ENCODE measurements around the gene LRGUK.

GRCh38 chr7:134196439-134196838 lies 69.3 kb downstream of the LRGUK start:
- no peak for TF ChIP-seq EZH2phosphoT487 (IDR thresholded peaks at IDR 0.05; ENCODE audit: unreplicated experiment)
- TF ChIP-seq CTCF (conservative IDR thresholded peaks at IDR 0.05; ENCODE audit: low read depth in 2 of 2): no peak
- no peak for TF ChIP-seq REST (IDR thresholded peaks at IDR 0.05; ENCODE audit: unreplicated experiment)
- TF ChIP-seq EZH2 (IDR thresholded peaks at IDR 0.05; ENCODE audit: low read depth, unreplicated experiment): no peak
- TF ChIP-seq POLR2AphosphoS5 (IDR thresholded peaks at IDR 0.05; ENCODE audit: low read depth): no peak
